ENCODE data around the gene GALE. TPM values are rescaled to one million over a fixed set of nuclear protein-coding genes. Genes with fewer than 3 reads are reported as not detected.
A peak's percentile ranks its signal among the peaks of the same experiment; 100 is the strongest.

Gene GALE
- total and polyA plus RNA-seq, 2 donors (not counting 1 experiment from before 2014, with no cell fraction given) = 9.4 to 12.1 TPM

GRCh38 chr1:23801876-23802275 is 1.3 kb upstream of the GALE start:
- Histone ChIP-seq H3K79me2 (ENCODE audit: control insufficient read depth, insufficient read depth, low read length) (peaks cover 4% of the 10 kb centered on the region), H3K4me1 (ENCODE audit: control insufficient read depth in 2 of 2, insufficient read depth in 2 of 2, low read length in 2 of 2) (peaks cover 15 to 20% of the 10 kb centered on the region in 2 donors), H2AFZ (ENCODE audit: insufficient read depth, low read depth, low read length, poor library complexity, severe bottlenecking) (no peak overlapping the region), H3K9me3 (ENCODE audit: control extremely low read depth in 1 of 3, control insufficient read depth in 2 of 3, insufficient read depth in 1 of 3, low read length in 2 of 3) (peaks cover 0 to 3% (median 0%) of the 10 kb centered on the region in 3 donors), H3K9ac (ENCODE audit: low read length) (no peak overlapping the region), H3K4me2 (replicated peaks; ENCODE audit: low read depth, low read length, poor library complexity, severe bottlenecking) (peak overlapping the region; percentile 97), H4K20me1 (ENCODE audit: control insufficient read depth, insufficient read depth, low read length, poor library complexity, severe bottlenecking) (no peaks in the 10 kb centered on the region), H3K27me3 (replicated peaks in 1 of 4; ENCODE audit: control extremely low read depth in 1 of 4, control insufficient read depth in 3 of 4, insufficient read depth in 4 of 4, low read length in 3 of 4) (no peaks in the 10 kb centered on the region), H3K27ac (ENCODE audit: low read length in 2 of 2) (no peak overlapping the region), H3K4me3 (ENCODE audit: control extremely low read depth in 1 of 5, extremely low read depth in 1 of 5, insufficient read depth in 1 of 5, low read depth in 2 of 5, low read length in 4 of 5) (no peak overlapping the region), H3K36me3 (replicated peaks in 1 of 2; ENCODE audit: control extremely low read depth in 1 of 2, control insufficient read depth in 1 of 2, extremely low read depth in 1 of 2, insufficient read depth in 2 of 2, low read length in 1 of 2) (peaks cover 2 to 11% of the 10 kb centered on the region in 2 experiments)
- WGBS (ENCODE audit: insufficient coverage) = 94% methylated on average over 9 of the region's 10 CpGs
- CTCF ChIA-PET = interaction anchor here (0.7 to 2.8 kb wide), 7 partner anchors 8 to 226 kb away, joined by 3 to 33 read pairs (median 4); partner anchors contain the start of genes CNR2 and HMGCL
- H3K4me3 Mint-ChIP-seq = peak overlapping the region; percentile 67
- H3K4me1 Mint-ChIP-seq = peaks cover 18% of the 10 kb centered on the region
- H3K27me3 Mint-ChIP-seq = no peaks in the 10 kb centered on the region
- TF ChIP-seq CTCF (IDR thresholded peaks at IDR 0.05) = no peak
- no peak for TF ChIP-seq EZH2 (IDR thresholded peaks at IDR 0.05; ENCODE audit: borderline replicate concordance, insufficient read depth, low read depth, low read length, poor library complexity, severe bottlenecking)
- no peak for ATAC-seq (ENCODE audit: low read depth)
- H3K27ac Mint-ChIP-seq = peak overlapping the region; percentile 83
- no peak for DNase-seq
- H3K9me3 Mint-ChIP-seq (ENCODE audit: insufficient read depth) = no peaks in the 10 kb centered on the region
- intact Hi-C loops (cut with micrococcal nuclease) = loop anchor here (2.0 kb wide), 2 partner anchors 59 to 157 kb away; partner anchors contain the start of genes ELOA and PNRC2
- POLR2A ChIA-PET = interaction anchor here (0.9 to 1.7 kb wide), 3 partner anchors 23 to 112 kb away, joined by 3 to 7 read pairs (median 5); partner anchors contain the start of genes HMGCL and PITHD1

- H3K27me3 Mint-ChIP-seq = no peaks in the 10 kb centered on the region
- WGBS (ENCODE audit: insufficient coverage) = 62% methylated on average over 17 of the region's 19 CpGs
- peaks cover 4% of the 10 kb centered on the region for H3K79me2 ChIP-seq (ENCODE audit: control insufficient read depth, insufficient read depth, low read length)
- ChIA-PET CTCF (interaction anchor here (0.7 to 2.7 kb wide), 4 partner anchors 9 to 57 kb away, joined by 3 to 33 read pairs (median 4); partner anchors contain the start of gene HMGCL), POLR2A (interaction anchor here (0.6 to 1.9 kb wide), 6 partner anchors 8 to 700 kb away, joined by 3 to 7 read pairs (median 4); partner anchors contain the start of genes HMGCL, LYPLA2 and PITHD1)
- H4K20me1 ChIP-seq (ENCODE audit: control insufficient read depth, insufficient read depth, low read length, poor library complexity, severe bottlenecking) = no peaks in the 10 kb centered on the region
- peaks cover 15 to 20% of the 10 kb centered on the region in 2 donors for H3K4me1 ChIP-seq (ENCODE audit: control insufficient read depth in 2 of 2, insufficient read depth in 2 of 2, low read length in 2 of 2)
- peak overlapping the region; percentile 95 for H3K9ac ChIP-seq (ENCODE audit: low read length)
- H3K9me3 Mint-ChIP-seq (ENCODE audit: insufficient read depth) = no peaks in the 10 kb centered on the region
- peaks cover 0 to 3% (median 0%) of the 10 kb centered on the region in 3 donors for H3K9me3 ChIP-seq (ENCODE audit: control extremely low read depth in 1 of 3, control insufficient read depth in 2 of 3, insufficient read depth in 1 of 3, low read length in 2 of 3)
- H3K4me2 ChIP-seq (replicated peaks; ENCODE audit: low read depth, low read length, poor library complexity, severe bottlenecking) = peak overlapping the region; percentile 97
- peak overlapping the region; percentile 83 for H3K27ac Mint-ChIP-seq
- H3K4me1 Mint-ChIP-seq = peaks cover 18% of the 10 kb centered on the region
- TF ChIP-seq CTCF (IDR thresholded peaks at IDR 0.05) (no peak), EZH2 (IDR thresholded peaks at IDR 0.05; ENCODE audit: borderline replicate concordance, insufficient read depth, low read depth, low read length, poor library complexity, severe bottlenecking) (no peak)
- no peaks in the 10 kb centered on the region for H3K27me3 ChIP-seq (replicated peaks in 1 of 4; ENCODE audit: control extremely low read depth in 1 of 4, control insufficient read depth in 3 of 4, insufficient read depth in 4 of 4, low read length in 3 of 4)
- peak overlapping the region; percentile 39 to 99 (median 80) for H3K4me3 ChIP-seq (ENCODE audit: control extremely low read depth in 1 of 5, extremely low read depth in 1 of 5, insufficient read depth in 1 of 5, low read depth in 2 of 5, low read length in 4 of 5)
- ATAC-seq (ENCODE audit: low read depth) (no peak), DNase-seq (no peak)
- H3K4me3 Mint-ChIP-seq = peak overlapping the region; percentile 95
- peak overlapping the region; percentile 79 to 93 for H3K27ac ChIP-seq (ENCODE audit: low read length in 2 of 2)
- peaks cover 2 to 7% of the 10 kb centered on the region in 2 experiments for H3K36me3 ChIP-seq (replicated peaks in 1 of 2; ENCODE audit: control extremely low read depth in 1 of 2, control insufficient read depth in 1 of 2, extremely low read depth in 1 of 2, insufficient read depth in 2 of 2, low read length in 1 of 2)
- intact Hi-C loops (cut with micrococcal nuclease) = loop anchor here (2.0 kb wide), 2 partner anchors 59 to 157 kb away; partner anchors contain the start of genes ELOA and PNRC2
- H2AFZ ChIP-seq (ENCODE audit: insufficient read depth, low read depth, low read length, poor library complexity, severe bottlenecking) = peak overlapping the region; percentile 94
Observed at GRCh38 chr1:23801338-23801748, 789 bp upstream of the GALE start.
